Skeletal muscle cell (primary cell): ENCODE measurements around the gene CAMTA2.

Experiments
- DNase-seq: peaks from one replicate; pipeline ENCODE4 v3.0.0-alpha.2; 2010; ENCODE audit warnings: low read depth
- H3K4me3 ChIP-seq: 2 replicates; pipeline ENCODE4 v1.5.1; 2011; ENCODE audit warnings: low read depth, mild to moderate bottlenecking, control low read depth, low read length, moderate library complexity

CAMTA2 gene

DNA sequence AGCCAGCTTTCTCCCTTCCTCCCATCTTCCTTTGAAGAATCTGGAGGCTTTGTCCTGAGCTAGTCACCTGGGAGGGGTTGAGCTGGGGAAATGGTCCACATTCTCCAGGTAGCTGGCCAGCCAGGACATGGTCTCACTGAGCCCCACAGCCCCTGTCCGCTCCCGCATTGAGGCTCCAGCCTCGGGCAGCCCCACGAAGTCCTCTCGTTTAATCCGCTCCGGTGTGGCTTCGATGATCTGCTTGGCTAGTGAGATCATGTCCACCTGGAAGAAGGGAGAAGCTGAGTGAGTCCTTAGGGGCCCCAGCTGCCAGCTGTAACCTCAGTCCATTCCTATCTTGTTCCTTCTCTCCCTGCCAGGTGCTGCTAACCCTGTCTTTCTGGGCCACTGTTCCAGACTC is 17.2 kb downstream of the CAMTA2 start:
- H3K4me3 ChIP-seq, result no peak overlapping the region
- DNase-seq, result no peak

DNA sequence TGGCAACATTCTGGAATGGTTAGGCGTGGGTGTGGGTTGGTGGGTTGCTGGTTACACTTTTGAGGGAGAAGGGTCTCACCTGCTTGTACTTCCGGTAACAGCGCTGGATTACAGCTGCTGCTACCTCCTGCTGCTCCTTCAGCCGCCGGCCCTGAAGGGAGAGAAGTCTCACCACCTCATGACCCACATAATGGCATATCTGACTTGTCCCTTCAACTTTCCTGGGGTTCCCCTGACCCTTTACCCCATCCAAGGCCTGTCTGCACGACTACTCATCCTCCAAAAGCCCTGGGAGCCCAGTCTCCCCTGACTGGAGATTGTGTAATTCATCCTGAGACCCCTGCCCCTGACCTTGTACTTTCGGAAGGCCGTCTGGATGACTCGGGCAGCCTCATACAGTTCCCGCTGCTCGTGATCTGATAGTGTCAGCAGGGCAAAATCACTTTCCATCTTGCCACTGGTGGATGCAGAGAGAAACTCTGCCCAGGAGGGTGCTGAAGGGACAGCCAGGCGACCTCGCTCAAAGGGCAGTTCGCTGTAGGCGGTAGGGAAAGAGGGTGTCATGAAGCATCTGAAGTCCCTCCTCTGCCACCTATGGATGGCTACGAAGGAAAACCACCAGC is 17.8 kb downstream of the CAMTA2 start:
- no peak for DNase-seq
- peak overlapping the region; percentile 75 for H3K4me3 ChIP-seq

- H3K4me3 ChIP-seq, result peak overlapping the region; percentile 75
- DNase-seq, result peak; percentile 79
Observed at GRCh38 chr17:4969047-4969550, 18.4 kb downstream of the CAMTA2 start.

DNA sequence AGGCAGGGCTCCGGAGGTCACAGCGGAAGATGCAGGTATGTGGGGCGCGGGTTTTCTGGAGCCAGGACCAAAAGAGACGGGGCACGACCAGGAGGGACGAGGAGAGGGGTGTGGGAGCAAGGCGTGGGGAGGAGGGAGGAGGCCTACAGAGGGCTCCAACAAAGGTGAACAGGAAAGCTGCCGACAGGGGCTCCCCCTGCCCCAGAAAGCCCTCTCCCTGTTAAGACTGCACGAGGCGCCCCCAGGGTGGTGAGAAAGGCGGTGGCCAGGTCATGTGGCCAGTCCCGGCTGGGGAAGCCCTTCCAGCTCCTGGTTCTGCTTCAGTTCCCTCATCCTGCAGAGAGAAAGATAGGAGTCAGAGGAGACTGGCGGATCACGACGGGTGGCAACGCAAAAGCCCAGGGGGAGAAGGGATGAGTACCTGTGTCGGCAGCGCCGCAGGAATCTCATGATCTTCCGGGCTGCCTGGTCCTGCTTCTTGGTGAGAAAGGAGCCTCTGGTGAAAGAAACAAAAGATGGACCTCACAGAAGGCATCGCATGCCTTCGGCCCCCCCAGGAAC is 18.9 kb downstream of the CAMTA2 start:
- no peak for DNase-seq
- H3K4me3 ChIP-seq, result peak overlapping the region; percentile 75

DNA sequence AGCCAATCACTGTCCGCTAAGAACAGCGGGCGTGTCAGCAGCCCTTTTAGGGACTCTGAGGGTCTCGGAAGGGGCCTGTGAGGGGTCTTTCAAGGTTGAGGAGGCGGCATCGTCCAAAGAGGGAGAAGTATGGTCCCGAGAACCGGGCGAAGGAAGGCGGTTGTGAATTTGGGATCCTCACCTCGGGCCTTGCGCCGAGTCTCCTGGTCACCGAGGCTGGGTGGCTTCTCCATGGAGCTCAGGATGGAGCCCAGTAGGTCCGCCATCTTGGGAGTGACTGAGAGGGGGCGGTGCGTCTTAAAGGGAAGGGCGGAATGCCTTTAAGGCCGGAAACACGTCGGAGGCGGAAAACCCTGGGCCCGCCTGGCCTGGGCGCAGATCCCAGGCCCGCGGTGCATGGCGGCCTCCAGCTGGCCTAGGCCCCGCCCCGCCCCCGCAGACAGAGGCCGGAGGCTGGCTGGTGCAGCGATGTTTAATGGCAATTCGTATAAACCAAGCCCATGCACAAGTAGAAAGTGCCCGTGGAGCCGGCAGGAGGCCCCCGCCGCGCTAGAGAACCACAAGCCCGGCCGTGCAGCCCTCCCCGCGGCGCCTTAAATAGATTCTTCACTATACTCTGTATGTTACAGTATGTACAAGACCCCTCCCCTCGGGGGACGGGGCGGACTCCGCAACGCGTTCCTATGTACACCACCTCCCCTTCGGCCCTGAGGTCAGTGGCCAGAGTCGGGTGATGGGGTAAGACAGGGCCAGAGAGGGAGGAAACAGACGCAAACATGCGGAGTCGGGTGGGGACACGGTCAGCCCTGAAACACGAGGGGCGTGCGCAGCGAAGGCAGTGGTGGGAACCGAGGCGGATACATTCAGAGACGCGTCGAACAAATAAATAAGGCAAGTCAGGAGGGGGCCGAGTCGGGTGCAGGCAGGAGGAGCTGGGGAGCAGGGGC is 19.7 kb downstream of the CAMTA2 start, which contains the start of gene SPAG7:
TSS of gene SPAG7 (minus strand) at position 279 of the 947 bp plus-strand sequence. CDS start at position 266, 13 bp downstream.
- peak; percentile 91 for DNase-seq
- peak within 1 kb of the TSS; percentile 75 for H3K4me3 ChIP-seq

- peak overlapping the region; percentile 75 for H3K4me3 ChIP-seq
- peak; percentile 99 for DNase-seq
Observed at GRCh38 chr17:4966844-4967538, 20.5 kb downstream of the CAMTA2 start.

- DNase-seq, result no peak
- H3K4me3 ChIP-seq, result no peak overlapping the region
Observed at GRCh38 chr17:4965311-4965986, 22.0 kb downstream of the CAMTA2 start.

GRCh38 chr17:4960279-4960922 is 27.1 kb downstream of the CAMTA2 start:
- H3K4me3 ChIP-seq, result no peak overlapping the region
- no peak for DNase-seq

GRCh38 chr17:4959261-4959965 is 28.1 kb downstream of the CAMTA2 start:
- H3K4me3 ChIP-seq, result no peak overlapping the region
- DNase-seq, result no peak

DNA sequence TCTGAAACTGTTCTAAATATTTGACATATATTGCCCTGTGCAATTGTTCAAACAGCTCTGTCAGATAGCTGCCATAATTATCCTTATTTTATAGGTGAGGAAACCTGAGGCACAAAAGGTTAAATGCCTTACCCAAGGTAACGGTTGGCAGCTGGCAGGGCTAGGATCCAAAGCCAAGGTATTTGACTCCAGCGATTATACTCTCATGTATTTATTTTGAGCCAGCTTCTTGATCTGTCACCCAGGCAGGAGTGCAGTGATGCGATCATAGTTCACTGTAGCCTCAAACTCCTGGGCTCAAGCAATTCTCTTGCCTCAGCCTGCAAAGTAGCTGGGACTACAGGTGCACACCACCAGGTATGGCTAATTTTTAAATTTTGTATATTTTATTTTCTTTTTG is 29.4 kb downstream of the CAMTA2 start:
- DNase-seq, result no peak
- no peak overlapping the region for H3K4me3 ChIP-seq

DNA sequence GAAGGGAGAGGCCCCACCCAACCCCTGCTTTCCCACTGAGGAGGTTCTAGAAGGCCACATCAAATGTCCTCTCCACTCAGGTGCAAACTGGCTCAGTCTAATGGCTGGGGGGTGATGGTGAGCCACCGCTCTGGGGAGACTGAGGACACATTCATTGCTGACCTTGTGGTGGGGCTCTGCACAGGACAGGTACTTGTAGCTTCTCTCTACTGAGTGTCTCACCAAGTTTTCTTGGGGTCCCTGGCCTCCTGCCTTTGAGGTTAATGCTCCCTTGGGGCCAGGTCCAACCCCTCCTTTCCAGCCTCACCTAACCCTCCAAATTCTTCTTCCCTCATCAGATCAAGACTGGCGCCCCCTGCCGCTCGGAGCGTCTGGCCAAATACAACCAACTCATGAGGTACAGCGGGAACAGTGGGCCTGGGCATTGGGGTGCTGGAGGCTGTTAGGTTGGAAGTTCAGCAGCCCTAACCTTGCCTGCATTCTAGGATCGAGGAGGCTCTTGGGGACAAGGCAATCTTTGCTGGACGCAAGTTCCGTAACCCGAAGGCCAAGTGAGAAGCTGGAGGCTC is 30.9 kb downstream of the CAMTA2 start:
- no peak for DNase-seq

DNA sequence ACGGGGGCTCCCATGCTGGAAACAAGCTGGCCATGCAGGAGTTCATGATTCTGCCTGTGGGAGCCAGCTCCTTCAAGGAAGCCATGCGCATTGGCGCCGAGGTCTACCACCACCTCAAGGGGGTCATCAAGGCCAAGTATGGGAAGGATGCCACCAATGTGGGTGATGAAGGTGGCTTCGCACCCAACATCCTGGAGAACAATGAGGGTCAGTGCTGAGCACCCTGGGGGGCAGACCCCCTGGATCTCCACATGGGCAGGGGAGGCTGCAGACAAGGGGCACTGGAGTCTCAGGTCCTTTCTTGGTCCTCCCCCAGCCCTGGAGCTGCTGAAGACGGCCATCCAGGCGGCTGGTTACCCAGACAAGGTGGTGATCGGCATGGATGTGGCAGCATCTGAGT is 32.4 kb downstream of the CAMTA2 start:
- no peak for DNase-seq
- no peak overlapping the region for H3K4me3 ChIP-seq

More for the DNA sequence above, 30.9 kb downstream of the CAMTA2 start:
- H3K4me3 ChIP-seq, result no peak overlapping the region

GRCh38 chr17:4953451-4953961 is 34.0 kb downstream of the CAMTA2 start:
- H3K4me3 ChIP-seq, result peak overlapping the region; percentile 17
- DNase-seq, result no peak

GRCh38 chr17:4951486-4951885 is 36.0 kb downstream of the CAMTA2 start:
- H3K4me3 ChIP-seq, result peak overlapping the region; percentile 27
- no peak for DNase-seq

GRCh38 chr17:4950746-4951204 is 36.7 kb downstream of the CAMTA2 start, which contains the start of gene ENO3:
Gene ENO3, plus strand, starts transcription at chr17:4951119. Its CDS starts 711 bp downstream, at chr17:4951830.
- DNase-seq, result no peak
- H3K4me3 ChIP-seq, result peak within 1 kb of the TSS; percentile 37

GRCh38 chr17:4950075-4950745 is 37.3 kb downstream of the CAMTA2 start:
- DNase-seq, result no peak
- peak overlapping the region; percentile 37 for H3K4me3 ChIP-seq
